ENCODE measurements around the gene ATOH8. TPM values are rescaled to one million over a fixed set of nuclear protein-coding genes. Genes with fewer than 3 reads are reported as not detected.
A peak's percentile ranks its signal among the peaks of the same experiment; 100 is the strongest.
"Not testable (repeated sequence)": the region's sequence is repeated elsewhere in the genome, so short reads cannot be mapped to it uniquely, and the experiment has no call there.

Gene ATOH8
- total RNA-seq, 1 donor from 2014 or later, result 0.52 TPM

- no peak for DNase-seq (ENCODE audit: low read depth)
- H3K4me3 ChIP-seq (ENCODE audit: low read depth, low read length), result peak overlapping the region; percentile 26
- TF ChIP-seq CTCF (conservative IDR thresholded peaks at IDR 0.05; ENCODE audit: low read depth, low read length), result peak; percentile 78
These were observed 73.4 kb downstream of the ATOH8 start for GRCh38 chr2:85826990-85827878.

- DNase-seq (ENCODE audit: low read depth), result no peak
- no peak for TF ChIP-seq CTCF (conservative IDR thresholded peaks at IDR 0.05; ENCODE audit: low read depth, low read length)
- peak overlapping the region; percentile 26 for H3K4me3 ChIP-seq (ENCODE audit: low read depth, low read length)
These were observed 74.2 kb downstream of the ATOH8 start for GRCh38 chr2:85827879-85828569.

GRCh38 chr2:85828725-85829124 lies 74.9 kb downstream of the ATOH8 start:
- no peak overlapping the region for H3K4me3 ChIP-seq (ENCODE audit: low read depth, low read length)
- no peak for DNase-seq (ENCODE audit: low read depth)
- no peak for TF ChIP-seq CTCF (conservative IDR thresholded peaks at IDR 0.05; ENCODE audit: low read depth, low read length)

- not testable (repeated sequence) for DNase-seq (ENCODE audit: low read depth)
These were observed 75.6 kb downstream of the ATOH8 start for GRCh38 chr2:85829394-85829793.

GRCh38 chr2:85830645-85831044 lies 76.9 kb downstream of the ATOH8 start:
- TF ChIP-seq CTCF (conservative IDR thresholded peaks at IDR 0.05; ENCODE audit: low read depth, low read length), result peak; percentile 26
- no peak overlapping the region for H3K4me3 ChIP-seq (ENCODE audit: low read depth, low read length)
- DNase-seq (ENCODE audit: low read depth), result no peak

More at GRCh38 chr2:85829394-85829793, 75.6 kb downstream of the ATOH8 start:
- not testable (repeated sequence) for H3K4me3 ChIP-seq (ENCODE audit: low read depth, low read length)

- TF ChIP-seq CTCF (conservative IDR thresholded peaks at IDR 0.05; ENCODE audit: low read depth, low read length), result no peak
- no peak overlapping the region for H3K4me3 ChIP-seq (ENCODE audit: low read depth, low read length)
- no peak for DNase-seq (ENCODE audit: low read depth)
These were observed 77.9 kb downstream of the ATOH8 start for GRCh38 chr2:85831735-85832134.

- DNase-seq (ENCODE audit: low read depth), result no peak
- H3K4me3 ChIP-seq (ENCODE audit: low read depth, low read length), result no peak overlapping the region
- no peak for TF ChIP-seq CTCF (conservative IDR thresholded peaks at IDR 0.05; ENCODE audit: low read depth, low read length)
These were observed 80.7 kb downstream of the ATOH8 start for GRCh38 chr2:85834466-85834865.

All from epithelial cell of proximal tubule (primary cell).